COLO829 (cell line): Measurements from ENCODE around the gene BPTF.
"Not testable (repeated sequence)": the region's sequence is repeated elsewhere in the genome, so short reads cannot be mapped to it uniquely, and the experiment has no call there.

Source experiments
- DNase-seq: peaks from one replicate; pipeline ENCODE4 v3.0.0; 2012; ENCODE audit warnings: low spot score

BPTF gene

DNA sequence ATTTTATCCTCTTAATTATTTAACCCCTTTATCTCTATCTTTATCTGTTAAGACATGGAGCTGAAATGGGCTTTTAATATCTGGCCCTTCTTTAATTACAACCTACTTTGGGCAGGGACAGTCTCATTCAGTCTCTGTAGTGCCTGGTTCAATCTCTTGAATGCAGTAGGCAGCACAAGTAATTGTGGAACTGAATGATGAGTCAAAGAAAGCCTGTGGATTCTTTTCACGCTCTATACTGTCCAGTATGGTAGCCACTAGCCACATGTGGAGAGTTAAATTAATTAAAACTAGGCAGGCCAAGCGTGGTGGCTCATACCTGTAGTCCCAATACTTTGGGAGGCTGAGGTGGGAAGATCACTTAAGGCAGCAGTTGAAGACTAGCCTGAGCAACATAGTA lies 9.3 kb downstream of the BPTF start:
- no peak for DNase-seq

DNA sequence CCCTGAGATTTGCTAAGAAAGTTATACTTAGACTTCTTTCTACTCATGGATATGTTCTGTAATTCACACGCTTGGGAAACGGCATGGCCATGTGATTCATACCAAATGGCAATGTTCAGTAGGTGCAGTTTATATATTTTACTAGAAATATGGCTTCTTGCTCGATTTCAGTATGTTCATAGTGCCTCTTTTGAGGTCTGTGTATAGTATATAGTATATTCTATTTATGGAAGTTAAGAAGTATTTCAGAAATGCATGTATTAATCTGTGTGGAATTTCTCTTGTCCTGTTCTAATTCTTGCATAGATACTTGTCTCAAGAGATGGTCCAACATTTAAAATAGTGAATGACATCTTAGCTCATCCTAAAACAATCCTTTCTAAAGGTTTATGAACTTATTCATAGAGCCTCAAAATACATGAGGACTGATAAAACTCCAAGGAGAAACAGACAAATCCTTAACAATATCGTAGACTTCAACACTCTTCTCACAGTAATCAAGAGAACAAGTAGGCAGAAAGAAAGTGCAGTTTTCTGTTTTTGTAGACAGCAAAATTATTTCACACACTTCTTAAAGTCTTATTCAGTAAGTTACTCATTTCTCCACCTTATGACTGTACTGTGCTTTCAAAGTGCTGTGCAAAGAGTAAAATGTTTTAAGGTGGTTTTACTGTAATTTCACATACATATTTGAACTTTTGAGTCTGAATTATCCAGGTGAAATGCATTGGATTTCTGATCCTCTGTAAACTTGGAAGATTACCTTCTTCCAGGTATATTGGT lies 11.1 kb downstream of the BPTF start:
- DNase-seq: no peak

DNA sequence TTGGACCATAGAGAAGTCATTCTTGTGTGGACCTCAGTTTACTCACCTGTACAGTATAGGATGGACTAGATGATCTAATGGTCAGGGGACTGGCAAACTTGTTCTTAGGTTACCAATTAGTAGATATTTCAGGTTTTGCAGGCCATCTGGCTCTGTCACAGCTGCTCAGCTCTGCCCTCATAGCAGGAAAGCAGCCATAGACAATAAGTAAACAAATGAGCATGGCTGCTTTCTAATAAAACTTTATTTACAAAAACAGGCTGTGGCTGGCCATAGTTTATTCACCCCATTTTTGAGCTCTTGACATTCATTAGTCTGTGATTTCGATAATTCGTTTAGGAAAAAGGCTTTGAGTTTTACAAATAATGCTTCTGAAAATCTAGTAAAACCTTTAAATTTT lies 12.7 kb downstream of the BPTF start:
- no peak for DNase-seq

DNA sequence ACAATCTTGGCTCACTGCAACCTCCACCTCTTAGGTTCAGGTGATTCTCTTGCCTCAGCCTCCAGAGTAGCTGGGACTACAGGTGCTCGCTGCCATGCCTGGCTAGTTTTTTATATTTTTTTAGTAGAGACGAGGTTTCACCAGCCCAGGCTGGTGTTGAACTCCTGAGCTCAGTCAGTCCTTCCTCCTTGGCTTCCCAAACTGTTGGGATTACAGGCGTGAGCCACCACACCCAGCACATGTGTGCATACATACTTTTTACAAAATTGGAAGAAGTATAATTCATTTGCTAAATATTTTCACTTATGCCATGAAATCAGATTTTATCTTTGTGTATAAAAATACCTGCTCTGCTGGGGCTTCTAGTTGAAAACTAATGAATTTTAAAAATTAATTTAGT lies 13.2 kb downstream of the BPTF start:
- DNase-seq: no peak

DNA sequence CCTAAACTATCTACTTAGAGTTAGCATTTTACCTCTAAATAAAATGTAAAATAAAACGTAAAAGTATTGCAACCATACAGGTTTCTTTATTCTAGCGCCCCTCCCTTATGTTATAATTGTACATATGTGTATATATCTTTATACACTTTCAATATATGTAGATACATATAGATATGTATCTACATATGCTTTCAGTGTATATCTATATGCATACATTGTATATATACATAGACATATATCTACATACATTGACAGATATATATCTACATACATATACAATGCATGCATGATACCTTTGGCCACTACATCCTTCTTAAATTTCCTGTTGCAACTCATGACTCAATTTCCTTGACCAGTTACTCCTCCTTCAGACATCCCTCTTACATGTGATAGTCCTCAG lies 16.7 kb downstream of the BPTF start:
- DNase-seq: no peak

DNA sequence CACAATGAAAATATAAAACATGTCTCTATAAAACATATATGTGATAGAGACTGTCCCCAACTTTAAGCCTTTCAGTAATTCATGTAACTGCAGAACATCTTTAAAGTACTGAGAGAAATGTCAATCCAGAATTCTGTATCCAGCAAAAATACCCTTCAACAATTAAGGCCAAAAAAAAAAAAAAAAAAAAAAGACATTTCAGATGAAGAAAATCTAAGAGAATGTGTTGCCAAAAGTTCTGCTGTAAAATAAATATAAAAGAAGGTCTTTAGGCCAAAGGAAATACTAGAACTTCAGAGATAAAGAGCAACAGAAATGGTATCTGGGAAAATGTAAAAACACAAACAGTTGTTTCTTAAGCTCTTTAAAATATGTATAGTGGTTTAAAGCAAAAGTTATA lies 17.3 kb downstream of the BPTF start:
- no peak for DNase-seq

DNA sequence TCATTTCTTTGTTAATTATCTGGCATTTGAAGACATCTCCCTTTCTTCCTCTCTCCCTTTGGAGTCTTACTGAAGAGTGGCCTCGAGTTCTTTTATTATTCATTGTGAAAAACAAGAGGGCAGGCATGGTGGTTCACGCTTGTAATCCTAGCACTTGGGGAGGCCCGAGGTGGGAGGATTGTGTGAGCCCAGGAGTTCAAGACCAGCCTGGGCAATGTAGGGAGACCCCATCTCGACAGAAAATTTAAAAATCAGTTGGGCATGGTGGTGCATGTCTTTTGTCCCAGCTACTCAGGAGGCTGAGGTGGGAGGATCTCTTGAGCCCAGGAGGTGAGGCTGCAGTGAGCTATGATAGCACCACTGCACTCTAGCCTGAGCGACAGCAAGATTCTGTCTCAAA lies 20.1 kb downstream of the BPTF start:
- DNase-seq: no peak

DNA sequence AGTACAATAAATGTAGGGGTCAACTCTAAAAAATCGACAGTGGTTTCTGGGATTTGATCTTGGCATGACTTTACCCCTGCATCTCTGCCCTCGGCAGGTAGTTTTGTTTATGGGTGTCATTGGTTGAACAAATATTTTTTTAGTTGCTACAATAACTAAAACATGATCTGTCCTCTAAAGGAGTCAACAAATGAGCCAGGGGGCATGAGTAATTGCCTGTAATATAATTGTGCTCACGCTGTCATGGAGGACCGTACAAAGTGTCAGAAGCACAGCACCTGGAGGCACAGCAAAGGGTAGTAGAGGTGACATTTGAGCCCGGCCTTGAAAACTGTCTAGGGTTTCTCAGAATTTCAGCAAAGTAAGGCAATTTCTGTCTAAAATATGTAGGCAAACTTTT lies 22.9 kb downstream of the BPTF start:
- DNase-seq: not testable (repeated sequence)

DNA sequence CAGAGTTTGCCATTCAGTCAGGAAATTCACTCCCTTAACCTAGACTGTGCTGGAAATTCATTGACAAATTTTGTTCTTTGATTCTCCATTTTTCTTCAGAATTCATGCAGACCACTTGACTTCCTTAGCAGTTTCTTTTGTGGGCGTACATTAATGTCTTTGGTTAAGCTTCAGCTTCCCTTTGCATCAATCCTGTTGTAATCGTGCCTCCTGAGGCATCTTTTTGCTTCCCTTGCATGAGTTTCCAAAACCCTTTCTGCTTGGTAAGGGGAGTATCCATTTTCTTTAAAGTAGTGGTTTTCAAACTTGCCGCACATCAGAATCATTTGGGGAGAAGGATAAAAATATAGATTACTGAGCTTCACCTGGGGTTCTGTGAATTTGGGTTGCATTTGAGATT lies 23.5 kb downstream of the BPTF start:
- not testable (repeated sequence) for DNase-seq

DNA sequence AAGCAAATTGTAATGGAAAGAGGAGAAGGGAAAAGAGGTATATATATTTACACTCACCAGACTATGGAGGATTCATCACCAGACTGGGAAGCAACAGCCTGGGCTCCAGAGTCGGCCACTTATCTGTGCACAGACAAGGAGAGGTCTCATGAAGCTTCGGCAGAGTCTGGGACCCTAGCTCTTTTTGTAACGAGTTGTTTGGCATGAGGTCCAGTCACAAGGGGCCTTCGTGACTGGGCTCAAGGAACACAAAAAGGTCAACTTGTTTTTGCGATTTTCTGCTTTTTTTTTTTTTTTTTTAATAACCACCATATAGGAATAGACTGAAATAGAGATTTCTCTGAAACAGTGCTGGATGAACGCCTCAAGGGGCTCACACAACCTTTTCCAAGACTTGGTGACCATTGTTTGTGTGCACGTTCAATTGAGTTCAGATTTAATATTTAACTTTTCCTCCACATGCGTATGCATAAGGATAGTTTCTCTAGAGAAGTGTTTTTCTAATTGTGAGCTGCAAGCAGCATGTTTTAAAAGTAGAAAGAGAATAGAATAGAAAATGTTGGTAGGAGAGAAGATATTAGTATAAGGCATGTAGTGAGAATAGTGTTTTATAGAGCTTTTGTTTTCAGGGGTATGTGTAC lies 25.8 kb downstream of the BPTF start:
- no peak for DNase-seq

DNA sequence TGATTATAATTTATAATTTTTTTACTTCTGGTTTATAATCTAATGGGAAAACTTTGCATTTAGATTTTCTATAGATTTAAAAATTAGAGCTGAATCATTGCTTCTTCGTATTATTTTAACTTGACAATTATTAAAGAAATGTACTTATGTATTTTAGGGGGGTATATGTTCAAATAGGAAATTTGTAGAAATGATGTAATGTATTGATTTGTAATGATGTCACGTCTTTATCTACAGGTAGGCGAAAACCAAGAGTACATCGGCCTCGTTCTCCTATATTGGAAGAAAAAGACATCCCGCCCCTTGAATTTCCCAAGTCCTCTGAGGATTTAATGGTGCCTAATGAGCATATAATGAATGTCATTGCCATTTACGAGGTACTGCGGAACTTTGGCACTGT lies 28.4 kb downstream of the BPTF start:
- no peak for DNase-seq

DNA sequence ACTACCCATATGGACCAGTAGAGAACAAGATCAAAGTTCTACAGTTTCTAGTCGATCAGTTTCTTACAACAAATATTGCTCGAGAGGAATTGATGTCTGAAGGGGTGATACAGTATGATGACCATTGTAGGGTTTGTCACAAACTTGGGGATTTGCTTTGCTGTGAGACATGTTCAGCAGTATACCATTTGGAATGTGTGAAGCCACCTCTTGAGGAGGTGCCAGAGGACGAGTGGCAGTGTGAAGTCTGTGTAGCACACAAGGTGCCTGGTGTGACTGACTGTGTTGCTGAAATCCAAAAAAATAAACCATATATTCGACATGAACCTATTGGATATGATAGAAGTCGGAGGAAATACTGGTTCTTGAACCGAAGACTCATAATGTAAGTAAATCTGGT lies 29.1 kb downstream of the BPTF start:
- DNase-seq: no peak

DNA sequence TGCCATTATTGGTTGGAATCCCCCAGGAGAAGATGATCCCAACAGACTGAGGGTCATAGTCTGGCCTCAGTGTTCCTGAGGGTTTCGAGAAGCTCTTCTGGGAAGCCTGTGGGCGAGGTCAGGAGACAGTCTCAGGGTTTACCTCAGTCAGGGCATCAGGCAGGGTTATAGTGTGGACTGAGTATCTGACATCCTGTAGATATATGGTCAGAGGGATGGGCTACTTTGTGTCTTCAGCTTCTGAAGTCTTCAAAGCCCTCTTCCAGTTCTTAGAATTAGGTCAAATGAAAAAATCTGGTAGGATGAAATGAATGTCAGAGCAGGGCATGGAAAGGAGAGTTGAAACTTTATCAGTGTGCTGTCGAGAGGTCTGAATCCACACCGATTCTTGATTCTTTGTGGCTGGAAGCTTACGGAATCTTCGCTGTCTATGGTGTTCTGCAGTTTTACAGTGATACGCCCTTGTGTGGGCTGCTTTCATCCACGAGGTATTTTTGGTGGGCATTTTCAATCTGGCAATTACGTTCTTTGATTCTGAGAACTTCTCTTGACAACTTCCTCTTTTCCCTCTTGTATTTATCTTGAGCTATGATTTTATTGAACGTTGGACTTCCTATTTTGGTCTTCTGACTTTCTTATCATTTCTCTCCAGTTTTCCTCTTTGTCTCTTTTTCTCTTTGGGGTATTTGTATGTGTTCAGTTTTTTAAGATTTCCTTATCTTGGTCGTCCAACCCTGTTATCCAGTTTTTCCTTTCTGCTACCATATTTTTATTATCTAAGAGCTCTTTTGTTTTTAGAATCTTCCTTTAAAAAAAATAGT lies 30.4 kb downstream of the BPTF start:
- DNase-seq: no peak

DNA sequence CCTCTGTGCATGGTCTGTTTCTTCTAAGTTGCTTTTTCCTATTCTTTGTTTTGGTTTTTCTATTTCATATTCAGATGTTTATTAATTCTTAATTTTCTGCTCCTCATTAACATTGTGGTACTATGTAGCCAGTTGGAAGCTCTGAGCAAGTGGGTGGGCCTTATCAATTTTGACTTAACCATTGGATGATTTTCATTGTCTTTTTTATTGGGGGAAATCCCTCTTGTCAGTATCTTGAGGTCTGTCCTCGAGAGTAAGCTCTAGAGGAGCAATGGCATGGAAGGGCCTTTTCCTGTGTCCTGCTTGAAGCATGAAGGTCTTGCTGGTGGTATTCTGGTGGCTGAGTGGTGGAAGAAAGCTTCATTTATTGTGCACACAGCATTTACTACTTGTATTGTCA lies 31.1 kb downstream of the BPTF start:
- not testable (repeated sequence) for DNase-seq

DNA sequence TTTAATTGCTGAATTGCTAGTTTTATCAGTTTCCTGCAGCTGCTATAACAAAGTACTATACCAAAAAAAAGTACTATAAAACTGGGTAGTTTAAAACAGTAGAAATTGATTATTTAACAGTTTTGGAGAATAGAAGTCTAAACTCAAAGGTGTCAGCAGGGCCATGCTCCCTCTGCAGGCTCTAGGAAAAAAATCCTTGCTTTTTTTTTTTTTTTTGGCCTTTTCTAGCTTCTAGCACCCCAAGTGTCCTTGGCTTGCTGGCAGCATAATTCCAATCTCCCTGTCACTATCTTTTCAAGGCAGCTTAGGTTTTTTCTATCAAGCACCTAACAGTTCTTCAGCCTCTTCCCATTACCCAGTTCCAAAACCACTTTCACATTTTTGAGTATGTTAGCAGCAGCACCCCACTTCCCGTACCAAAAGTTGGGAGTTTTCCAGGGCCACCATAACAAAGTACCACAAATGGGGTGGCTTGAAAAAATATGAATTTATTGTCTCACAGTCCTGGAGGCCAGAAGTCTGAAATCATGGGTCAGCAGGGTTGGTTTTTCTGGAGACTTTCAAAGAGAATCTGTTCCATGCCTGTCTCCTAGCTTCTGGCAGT lies 37.4 kb downstream of the BPTF start:
- no peak for DNase-seq

DNA sequence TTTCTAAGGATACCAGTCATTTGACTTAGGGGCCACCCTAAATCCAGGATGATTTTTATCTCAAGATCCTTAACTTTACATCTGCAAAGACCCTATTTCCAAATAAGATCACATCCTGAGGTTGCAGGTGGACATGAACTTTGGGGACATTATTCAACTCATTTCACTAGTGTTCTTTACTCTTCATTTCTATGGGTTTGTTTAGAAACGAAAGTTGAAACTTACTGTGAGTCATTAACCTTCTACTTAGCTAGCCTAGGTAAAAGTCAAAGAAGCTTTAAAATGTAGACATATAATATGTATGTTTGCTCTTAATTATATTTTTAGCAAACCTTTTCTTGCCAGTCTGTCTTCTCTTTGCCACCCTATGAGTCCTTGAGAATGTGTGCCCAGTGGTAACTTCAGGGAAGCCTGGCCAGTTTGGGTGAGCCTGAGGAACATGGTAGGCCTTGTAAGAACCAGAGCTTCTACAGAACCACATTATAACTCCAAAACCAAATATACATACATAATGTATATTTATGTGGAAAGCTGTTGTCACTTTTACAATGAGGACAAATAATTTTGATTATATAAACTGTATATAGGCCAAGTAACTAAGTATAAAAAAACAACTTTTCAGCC lies 38.4 kb downstream of the BPTF start:
- DNase-seq: no peak

DNA sequence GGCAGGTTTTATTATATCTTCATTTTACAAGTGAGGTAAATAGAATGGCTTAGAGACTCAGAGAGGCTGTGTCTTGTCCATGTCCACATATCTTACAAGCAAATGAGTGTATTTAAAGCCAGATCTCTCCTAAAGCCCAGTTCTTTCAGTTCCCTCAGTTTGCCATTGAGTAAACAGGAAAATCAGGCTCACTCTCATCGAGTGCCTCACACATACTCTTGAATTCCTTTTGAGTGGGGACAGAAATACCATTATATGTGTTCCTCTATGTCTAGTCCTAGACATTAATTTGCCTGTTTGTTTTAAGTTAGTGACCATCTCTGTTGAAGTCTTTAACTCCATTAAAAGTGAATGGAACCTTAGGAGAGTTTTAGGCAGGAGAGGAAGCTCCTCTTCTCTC lies 40.1 kb downstream of the BPTF start:
- no peak for DNase-seq

DNA sequence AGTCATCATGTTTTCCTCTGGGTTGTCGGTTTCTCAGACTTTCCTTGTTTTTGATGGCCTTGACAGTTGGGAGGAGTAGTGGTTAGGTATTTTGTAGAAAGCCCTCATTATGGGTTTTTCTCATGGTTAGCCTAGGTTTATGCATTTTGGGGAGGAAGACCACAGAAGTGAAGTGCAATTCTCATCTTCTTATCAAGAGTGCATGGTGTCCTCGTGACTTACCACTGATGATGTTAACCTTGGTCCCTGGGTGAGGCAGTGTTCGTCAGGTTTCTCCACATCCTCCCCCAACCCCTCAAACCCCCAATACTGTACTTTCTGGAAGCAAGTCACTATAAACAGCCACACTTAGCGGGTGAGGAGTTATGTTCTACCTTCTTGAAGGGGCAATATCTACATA lies 42.3 kb downstream of the BPTF start:
- no peak for DNase-seq

DNA sequence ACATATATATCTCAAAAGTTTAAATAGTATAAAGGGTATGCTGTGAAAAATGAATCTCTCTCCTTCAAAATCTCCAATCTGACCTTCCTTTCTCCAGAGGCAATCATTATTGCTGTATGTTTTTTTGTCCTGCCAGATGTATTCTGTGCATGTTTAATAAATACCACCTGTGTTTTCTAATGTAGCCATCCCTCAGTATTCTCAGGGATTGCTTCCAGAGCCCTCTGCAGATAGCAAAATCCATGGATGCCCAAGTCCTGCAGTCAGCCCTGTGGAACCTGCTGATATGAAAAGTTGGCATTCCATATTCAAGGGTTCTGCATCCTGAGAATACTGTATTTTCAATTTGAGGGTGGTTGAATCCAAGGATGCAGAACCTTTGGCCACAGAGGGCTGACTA lies 42.9 kb downstream of the BPTF start:
- no peak for DNase-seq

DNA sequence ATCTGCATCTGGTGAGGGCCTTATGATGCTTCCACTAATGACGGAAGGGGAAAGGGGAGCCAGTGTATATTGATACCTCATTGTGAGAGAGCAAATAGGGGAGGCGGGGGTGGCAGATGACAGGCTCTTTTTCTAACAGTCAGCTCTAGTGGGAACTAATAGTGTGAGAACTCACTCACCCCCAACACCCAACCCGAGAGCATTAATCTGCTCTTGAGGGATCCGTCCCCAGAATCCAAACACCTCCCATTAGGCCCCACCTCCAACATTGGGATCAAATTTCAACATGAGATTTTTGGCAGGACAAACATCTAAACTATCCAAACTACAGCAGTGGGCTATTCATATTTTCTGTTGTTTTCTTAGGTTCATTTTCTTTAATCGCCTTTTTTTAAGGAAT lies 54.4 kb downstream of the BPTF start:
- DNase-seq: no peak

DNA sequence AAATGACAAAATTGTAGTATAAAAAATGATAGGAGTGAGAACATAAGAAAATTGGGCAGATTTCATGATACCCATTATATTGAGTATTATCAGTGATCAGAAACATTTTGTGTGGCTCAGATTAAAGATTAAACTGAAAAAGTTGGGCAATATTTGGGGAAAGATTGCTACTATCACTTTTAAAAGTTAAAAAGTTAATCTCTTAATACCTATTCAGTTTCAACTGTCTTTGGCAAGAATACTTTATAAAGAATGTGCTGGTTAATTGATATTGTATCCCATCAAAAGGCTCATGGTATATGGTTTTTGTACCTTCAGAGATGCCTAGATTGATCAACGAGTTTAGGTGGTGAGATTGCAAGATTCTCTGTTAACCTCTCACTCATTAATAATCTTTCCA lies 55.8 kb downstream of the BPTF start:
- no peak for DNase-seq

DNA sequence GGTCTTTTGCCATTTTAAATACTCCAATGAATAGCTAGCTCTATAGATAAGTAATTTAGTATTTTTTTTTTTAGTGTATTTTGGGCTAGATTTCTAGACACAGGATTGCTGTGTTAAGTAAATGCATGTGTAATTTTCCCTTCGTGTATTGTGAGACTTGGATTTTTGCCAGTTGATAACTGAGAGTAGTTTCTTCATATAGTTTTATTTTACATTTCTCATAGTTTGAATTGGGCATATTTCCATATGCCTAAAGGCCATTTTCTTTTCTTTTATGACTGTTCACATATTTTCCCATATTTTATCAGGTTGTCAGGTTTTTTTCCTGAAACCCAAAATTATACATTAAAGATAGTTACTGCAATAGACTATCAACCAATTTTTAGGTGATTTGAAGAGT lies 59.4 kb downstream of the BPTF start:
- DNase-seq: no peak
